COLO668 (cell line): ENCODE data around the gene ASTN2.
A peak's percentile ranks its signal among the peaks of the same experiment; 100 is the strongest.

Experiments used
- DNase-seq: peaks from one replicate; lab custom pipeline; 2025; ENCODE audit not compliant: unreplicated experiment; lab: John Stamatoyannopoulos, UW

Gene ASTN2

DNA sequence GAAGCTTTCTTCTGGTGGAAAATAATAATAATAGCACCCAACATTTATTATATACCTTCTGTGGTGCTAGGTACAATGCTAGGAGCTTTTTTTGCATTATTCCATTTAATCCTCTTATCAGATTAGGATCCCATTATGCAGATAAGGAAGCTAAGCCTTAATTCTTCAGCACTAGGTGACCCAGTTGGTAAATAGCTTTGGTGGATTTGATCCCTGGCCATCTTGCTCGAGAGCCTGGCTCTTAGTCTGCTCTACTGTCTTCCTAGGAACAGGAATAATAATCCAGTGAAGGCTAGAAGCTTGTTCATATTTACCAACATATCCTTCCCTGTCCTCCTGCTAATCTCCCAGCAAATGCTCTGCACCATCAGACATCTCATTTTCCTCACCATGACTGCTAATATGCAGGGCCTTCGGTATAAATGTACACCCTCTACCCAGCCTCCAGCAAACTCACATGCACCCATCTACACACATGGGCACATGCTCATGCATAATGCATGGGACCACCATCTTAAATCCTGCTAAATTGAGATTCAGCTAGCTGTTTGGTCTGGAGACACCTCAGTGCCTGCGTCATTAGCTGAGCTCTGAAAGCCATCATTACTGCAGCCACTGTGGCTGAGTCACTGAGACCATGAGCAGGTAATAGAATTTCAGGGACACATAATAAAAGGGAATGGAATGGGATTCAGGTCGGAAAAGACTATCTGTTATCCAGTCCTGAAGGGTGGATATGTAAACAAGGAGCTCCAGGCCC, 640.3 kb downstream of the ASTN2 start:
- no peak for DNase-seq

DNA sequence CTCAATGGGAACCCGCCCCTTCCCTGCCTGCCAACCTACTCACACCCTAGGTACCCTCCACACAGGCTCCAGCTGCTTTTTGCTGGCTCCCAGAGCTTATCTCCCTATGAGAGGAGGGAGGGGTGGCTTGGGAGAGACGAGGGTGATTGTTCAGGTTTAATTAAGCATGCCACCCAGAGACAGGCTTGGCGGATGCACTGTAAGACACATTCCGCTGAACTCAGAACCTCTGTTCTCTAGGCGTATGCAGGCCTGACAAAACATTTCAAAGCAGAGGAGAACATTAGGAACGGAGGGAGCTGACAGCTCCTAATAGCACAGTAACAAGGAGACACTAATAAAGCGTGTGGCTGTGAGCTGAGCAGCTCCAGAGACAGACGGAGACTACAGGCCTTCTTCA, 647.6 kb downstream of the ASTN2 start:
- DNase-seq, result peak; percentile 27

DNA sequence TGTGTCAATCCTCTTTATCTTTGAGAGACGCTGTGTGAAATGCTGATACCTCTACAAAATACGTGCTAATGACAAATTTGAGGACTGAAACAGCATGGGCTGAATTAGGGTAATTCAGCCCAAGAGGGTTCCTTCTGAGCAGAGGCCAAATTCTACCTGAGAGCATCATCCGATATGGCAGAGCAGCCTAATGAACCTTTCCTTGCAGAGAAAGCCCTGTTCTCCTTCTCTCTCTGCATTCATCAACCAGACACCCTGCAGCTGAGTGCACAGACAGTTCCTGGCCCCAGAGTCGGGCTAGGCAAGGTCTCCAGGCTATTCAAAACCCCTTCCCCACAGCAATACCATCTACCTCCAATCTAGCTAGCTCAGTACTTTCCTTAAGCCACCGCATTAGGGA, 649.8 kb downstream of the ASTN2 start:
- no peak for DNase-seq

DNA sequence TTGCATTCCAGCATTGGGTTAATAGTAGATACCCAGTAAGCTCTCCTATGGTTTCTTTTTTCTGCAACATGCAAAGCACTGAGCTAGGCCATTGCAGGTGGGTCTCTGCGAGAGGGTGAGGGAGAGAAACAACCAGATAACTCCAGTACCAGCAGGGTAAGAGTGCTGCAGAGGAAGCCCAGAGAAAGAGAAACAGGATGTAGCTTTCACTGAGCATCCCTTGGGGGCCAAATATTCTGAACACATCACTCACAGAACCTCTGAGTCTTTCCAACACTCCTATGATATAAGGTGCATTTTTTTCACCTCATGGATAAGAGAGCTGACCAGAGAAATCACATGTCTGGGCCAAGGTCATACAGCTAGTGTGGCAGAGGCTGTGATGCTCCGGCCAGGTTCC, 651.1 kb downstream of the ASTN2 start:
- no peak for DNase-seq

DNA sequence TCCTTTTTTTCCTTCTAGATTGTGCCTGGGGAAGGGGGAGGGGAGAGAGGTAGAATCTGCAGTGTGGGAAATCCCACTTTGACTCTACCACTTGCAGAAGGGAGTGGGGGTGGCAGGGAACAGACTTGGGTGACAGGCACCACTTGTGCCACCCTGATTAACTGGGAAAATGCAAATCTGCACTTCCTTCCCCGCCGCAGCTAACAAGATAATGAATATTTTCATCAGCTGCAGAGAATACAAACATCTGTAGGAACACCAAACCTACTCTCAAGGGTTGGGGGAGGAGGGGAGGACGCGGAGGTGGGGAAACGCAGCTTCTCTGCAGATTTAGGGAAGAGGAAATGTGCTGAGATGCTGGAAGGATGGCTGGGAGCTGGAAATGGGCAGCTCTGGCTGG, 654.2 kb downstream of the ASTN2 start:
- DNase-seq, result no peak

DNA sequence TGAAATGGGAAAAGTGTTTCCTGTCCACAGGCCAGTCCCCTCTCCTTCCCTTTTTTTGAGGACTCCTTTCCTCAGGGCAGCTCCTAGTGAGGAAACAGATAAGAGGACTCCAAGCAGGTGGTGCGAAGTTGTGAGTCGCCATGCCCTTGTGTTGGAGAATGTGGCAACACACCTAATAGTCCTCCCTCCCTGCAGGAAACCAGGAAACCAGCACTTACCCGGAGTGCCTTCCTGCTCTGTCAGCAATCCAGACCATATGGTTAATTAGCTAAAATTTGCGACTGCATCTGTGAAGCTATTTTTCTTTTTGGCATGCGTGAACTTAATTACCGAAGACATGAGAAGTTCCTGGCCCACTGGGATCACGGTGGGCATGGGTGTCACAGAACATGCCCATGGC, 657.8 kb downstream of the ASTN2 start:
- DNase-seq, result no peak

DNA sequence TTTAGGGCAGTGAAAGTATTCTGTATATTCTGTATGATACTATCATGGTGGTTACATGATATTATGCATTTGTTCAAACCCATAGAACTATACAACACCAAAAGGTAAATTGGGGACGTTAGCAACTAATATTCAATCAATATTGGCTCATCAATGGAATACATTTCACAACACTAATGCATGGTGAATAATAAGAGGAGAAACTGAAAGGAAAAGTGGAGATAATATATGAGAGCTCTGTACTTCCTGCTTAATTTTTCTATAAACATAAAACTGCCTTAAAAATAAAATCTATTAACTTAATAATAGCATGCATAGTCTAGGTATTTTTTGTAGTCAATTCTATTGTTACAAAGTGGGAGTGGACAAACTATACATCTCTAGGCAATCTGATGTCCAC, 661.5 kb downstream of the ASTN2 start:
- DNase-seq, result no peak

DNA sequence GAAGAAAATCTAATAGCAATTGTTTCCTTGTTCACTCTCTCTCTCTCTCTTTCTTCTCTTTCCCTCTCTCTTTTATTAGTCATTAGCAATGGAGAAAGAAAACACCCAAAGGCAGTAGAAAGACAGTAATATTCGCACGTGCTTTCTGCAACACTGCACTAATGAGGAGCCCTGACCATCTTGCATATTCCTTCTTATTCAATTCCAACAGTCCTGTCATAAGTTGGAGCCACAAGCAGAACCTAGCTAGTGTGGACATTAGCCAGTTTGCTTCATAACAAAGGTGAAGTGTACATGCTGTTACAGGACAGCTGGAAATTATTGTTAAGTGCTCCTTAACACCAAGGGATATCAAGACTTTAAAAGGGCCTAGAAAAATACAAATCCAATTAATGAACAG, 664.3 kb downstream of the ASTN2 start:
- DNase-seq, result no peak

DNA sequence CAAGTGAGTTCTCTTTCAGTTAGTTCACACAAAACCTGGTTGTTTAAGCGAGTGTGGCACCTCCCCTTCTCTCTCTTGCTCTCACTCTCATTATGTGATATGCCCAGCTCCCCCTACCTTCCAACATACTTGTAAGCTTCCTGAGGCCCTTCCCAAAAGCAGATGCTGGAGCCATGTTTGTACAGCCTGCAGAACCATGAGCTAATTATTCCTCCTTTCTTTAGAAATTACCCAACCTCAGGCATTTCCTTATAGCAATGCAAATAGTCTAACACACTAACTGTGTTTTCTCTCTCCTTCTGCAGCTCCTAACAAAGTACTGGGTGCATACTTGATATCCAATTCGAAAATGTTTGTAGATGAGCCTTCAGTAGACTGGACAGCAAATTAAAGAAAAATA, 665.1 kb downstream of the ASTN2 start:
- DNase-seq, result no peak

DNA sequence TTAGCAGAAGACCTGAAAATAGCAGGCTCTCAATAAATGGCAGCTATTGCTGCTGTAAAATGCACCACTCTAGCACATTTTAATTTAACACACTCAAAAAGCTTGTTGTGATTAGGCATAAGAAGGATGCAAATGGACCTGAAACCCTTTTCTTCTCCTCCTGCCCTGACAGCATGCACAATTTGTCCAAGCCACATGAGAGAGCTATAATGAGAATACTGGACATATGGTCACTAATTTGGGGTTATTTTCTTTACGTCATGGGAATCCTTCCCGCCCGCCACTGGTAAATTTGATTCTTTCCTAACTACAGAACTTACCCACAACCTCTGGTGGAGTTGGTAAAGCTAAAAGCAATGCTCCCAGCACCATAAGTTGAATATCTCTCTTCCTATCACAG, 665.7 kb downstream of the ASTN2 start:
- DNase-seq, result no peak

DNA sequence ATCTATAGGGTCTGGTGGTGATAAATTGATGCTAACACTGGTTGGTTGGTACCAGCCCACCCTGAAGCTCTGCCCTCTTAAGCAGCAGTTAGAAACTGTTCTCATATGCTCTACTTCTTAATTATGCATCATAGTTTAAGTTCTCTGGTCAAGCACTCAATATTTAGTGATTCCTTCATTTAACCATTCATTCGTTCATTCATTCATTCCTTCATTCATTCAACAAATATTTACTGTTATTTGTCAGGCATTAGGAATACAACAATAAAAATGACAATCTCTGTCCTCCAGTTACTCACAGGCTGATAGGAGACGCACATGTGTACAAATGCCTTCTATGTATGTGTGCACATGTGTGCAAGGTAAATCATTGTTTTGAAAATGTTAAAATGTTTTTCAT, 673.1 kb downstream of the ASTN2 start:
- DNase-seq, result no peak

DNA sequence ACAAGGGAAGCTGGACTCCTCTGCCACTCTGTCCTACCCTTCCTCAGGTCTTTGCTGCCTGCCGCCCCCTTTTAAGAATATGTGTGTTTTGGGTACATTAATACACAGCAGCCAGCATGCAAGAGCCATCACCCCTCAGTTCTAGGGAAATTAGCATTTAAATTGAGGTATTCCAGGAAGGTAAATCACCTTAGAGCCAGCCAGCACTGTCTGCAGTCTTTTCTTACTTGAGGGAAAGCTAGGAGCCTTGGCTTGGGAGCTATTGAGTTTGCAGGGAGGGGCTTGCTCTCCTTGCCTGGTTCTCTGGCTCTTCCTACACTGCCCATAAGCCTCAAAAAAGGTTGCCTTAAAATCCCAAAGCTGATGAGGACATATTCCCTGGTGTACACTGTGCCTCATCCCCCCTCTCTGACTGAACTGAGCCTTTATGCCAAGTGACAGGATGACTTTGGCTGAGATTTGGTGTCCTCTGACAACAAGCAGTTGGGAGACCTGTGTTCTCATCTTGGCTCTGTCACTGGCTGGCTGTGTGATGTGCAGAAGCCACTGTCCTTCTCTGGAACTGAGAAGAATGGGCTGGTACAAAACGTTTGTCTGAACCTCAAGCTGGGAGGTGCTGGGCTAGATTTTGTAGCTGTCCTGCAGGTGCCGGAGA, 673.6 kb downstream of the ASTN2 start:
- no peak for DNase-seq

DNA sequence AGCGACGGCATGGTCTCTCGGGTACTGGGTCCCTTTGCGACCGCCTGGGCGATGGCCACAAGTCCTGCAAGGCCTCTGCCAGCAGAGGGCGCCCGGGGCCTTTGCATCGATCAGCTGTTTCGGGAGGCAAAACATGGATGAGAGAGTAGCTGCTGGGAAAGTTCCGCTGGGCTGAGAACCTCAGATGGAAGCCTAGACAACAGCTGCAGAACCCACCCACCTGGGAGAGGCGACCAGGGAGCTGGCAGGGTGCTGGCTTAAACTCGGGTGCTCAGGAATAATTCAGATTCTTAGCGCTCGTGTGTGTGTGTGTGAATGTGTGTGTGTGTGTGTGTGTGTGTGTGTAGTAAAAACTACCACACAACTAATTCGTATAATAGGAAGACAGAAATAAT, 677.7 kb downstream of the ASTN2 start:
- DNase-seq, result peak; percentile 86

DNA sequence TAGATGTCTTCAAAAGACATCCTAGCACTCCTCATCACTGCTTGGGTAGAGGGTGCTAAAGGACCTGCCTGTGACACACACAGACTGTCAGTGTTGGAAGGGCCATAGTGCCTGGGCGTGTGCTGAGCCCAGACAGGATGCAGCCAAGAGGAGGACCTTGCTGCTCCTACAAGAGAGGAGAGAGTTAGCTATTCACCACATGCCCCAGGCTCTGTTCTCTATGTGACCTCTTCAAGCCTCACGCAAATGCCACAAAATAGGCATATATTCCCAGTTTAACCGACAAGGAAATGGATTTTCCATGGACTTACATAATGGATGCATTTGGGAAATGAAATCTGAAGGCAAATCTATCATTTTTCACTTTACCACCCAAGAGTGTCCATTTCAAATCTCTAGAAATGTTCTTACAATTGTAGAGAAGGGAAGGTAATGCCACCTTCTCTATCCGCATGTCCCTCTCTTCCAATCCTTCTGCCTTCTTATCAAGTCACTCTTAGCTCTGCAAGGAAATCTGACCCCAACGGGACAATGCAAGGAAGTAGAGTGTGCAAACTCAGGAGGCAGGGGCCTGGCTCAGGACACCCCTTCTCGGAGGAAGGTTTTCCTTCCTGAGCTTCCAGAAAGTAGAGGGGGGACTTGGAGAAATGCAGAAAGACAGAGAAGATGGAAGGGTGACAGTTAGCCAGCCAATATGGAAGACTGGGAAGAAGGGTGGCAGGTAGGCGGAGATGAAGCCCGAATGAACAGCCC, 678.3 kb downstream of the ASTN2 start:
- no peak for DNase-seq

DNA sequence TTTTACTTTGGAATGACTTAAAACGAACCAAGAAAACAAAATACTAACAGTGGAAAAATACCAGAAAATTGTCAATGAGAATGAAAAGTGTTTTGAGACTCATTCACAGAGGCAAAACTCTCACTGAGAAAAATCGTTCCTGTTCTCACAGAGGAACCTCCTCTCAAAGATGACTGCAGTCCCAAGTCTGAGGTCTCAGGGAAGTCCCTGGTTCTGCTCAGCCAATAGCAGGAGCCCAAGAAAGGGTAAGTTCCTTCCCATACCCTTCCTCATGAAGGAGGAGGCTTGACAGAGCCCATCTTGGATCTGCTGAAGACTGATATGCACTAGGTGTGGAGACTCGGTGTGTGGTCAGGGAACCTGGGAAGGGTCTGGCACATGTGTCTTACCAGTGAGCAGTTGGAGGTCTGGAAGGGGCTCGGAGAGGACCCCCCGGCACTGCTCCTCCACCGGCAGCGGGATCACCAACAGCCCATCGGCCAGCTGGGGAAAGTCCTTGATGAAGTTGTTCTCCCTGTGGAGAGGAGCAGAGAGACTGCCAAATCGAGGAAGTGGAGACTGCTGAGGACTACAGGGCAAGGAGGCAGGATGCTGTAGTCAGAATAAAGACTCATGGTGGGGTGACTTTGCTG, 681.7 kb downstream of the ASTN2 start:
- no peak for DNase-seq

DNA sequence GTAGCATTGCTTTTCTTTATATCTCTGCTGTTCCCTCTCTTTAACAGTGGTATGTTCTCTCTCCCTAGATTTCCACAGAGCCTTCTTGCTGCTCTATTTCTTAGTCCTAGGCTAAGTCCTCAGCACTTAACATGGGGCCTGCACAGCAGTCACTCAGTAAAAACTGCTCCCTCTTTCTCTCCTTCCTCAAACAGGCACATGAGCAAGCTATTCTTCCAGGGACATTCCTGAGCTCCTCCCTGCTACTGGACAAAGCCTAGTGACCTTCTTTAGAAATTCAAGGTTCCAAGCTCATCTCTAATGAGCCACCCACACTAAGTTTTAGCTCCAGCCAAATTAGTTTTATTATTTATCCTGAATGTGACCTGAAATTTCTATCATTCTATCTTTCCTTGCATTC, 688.3 kb downstream of the ASTN2 start:
- no peak for DNase-seq

DNA sequence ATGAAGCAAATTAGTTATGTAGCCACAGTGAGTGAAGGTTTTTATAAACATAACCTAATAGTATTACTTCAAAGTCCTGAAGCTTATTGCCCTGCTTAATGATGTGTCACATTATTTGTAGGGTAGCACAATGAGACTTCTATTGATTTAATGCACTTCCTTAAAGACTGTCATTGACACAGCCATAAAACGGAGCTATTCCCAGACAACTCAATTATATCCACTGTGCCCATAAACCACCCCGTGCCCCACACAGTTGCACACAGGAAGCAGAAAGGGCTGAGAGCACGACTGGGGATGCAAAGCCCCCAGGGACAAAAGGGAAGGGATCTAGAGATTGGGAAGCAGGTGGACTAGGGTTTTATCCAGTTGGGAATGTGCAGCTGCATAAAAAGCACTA, 690.7 kb downstream of the ASTN2 start:
- peak; percentile 4 for DNase-seq

DNA sequence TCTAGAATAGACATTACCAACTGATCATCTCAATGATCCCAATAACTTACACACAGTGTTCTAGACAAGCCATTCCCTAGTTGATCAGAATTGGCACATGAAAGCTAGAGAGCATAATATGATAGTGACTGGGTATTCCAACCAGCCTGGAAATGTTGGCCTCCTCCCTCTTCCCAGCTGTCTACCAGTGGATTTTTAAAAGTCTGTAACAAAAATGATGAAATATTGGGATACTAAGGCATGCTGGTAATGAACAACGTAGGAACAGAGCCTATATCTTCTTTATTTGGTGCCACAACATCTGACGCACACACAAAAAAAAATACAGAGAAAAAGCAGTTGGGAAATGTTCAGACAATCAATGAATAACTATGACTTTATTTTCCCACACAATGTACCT, 692.9 kb downstream of the ASTN2 start:
- DNase-seq, result no peak

DNA sequence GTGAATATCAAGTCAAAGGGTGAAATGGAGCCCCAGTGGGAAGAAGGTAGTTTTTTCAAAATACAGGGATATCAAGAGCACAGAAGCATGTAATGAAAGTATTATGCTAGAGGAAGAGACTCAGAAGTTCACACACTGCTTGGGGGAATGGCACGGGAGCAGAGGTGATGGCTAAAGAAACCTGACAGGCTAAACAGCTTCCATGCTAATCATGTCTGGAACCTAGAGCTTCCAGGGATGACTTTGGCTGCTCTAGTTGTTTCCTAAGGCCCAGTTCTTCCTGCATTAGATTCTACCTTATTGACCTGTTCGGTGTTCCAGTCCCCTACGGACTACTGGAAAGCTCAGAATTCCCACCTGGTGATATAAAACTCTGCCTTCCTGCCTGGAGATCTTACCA, 693.4 kb downstream of the ASTN2 start:
- no peak for DNase-seq

DNA sequence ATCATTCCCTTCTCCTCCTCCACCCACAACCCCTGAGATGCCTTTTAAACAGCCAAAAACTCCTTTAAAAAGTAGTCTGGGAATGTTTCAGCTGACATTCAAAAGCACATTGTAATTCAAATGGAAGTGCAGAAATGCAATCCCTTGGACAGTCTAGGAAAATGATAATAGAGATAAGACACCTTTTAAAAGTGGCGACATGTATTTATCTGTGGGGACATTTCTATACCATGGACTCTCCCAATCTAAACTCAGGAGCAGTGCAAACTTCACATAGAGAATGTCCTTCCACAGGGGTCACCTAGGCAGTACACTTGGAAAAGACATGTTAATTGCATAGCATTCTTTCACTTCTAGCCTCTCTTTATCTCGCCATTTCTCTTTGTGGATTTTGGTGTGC, 694.7 kb downstream of the ASTN2 start:
- no peak for DNase-seq

DNA sequence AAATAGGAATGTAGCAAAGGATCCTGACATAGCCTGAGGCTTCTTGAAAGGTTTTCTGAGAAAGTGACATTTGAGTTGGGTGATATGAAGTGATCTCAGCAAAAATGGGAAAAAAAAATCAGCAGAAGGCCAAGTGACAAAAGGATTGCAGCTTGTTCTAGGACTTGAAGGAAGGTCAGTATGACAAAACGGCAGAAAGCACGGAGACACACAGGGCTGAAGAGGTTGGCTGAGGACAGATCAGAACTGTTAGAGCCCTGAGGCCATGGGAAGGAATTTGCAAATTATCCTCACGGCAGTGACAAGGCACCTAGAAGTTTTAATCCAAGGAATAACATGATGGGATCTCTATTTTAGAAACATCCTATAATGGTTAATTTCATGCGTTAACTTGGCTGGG, 696.7 kb downstream of the ASTN2 start:
- DNase-seq, result no peak

DNA sequence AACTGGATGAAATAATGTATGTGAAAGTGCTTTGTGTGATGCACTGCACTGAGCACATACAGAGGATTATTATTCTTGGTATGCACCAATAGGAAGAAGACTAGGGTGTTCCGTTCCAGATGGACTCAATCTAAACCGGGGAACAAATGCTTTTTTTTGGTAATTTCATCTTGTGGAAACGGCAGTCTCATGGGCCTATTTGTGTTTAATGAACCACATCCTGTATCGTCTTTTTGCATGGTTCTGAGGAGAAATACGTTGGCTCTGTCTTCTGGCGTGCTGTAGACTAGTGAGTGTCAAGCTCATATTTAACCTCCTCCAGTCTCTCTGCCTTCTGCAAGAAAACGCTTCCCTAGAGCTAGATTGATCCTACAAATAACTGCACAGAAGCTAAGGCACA, 697.7 kb downstream of the ASTN2 start:
- DNase-seq, result no peak
